ENCODE results near the gene CSNK1A1. TPM values are rescaled to one million over a fixed set of nuclear protein-coding genes. Genes with fewer than 3 reads are reported as not detected.
A peak's percentile ranks its signal among the peaks of the same experiment; 100 is the strongest.
"Not testable (repeated sequence)": the region's sequence is repeated elsewhere in the genome, so short reads cannot be mapped to it uniquely, and the experiment has no call there.

The CSNK1A1 gene
- polyA plus RNA-seq, 2 of the 4 experiments (the other 2 are of a cell fraction), result 123 to 218 TPM

- Histone ChIP-seq H3K4me3 (no peak overlapping the region), H3K4me2 (peak overlapping the region; percentile 40), H3K27ac (peak overlapping the region; percentile 75 to 89), H3K9me3 (no peaks in the 10 kb centered on the region), H3K4me1 (peaks cover 25% of the 10 kb centered on the region)
- WGBS (ENCODE audit: missing lambda C conversion rate), result 90% methylated on average over 7 of the region's 7 CpGs
- ChIA-PET POLR2A (interaction anchor here (0.7 to 3.6 kb wide), 3 partner anchors 40 to 117 kb away, joined by 9 to 28 read pairs (median 9); partner anchors contain the start of gene CSNK1A1), CTCF (interaction anchor here (0.7 to 52.1 kb wide), 12 partner anchors 9 to 174 kb away, joined by 3 to 1709 read pairs (median 8); partner anchors contain the start of genes CSNK1A1, IL17B and PCYOX1L)
- FAIRE-seq (no peak), DNase-seq (ENCODE audit: low read depth in 1 of 2, low spot score in 1 of 2) (no peak), ATAC-seq (no peak)
- TF ChIP-seq, protein P1, sequence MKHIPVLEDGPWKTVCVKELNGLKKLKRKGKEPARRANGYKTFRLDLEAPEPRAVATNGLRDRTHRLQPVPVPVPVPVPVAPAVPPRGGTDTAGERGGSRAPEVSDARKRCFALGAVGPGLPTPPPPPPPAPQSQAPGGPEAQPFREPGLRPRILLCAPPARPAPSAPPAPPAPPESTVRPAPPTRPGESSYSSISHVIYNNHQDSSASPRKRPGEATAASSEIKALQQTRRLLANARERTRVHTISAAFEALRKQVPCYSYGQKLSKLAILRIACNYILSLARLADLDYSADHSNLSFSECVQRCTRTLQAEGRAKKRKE (CRISPR knock-in tag; IDR thresholded peaks at IDR 0.05; ENCODE audit: low read depth), result no peak
Measured at GRCh38 chr5:149445343-149445738, 105.9 kb downstream of the CSNK1A1 start.

DNA sequence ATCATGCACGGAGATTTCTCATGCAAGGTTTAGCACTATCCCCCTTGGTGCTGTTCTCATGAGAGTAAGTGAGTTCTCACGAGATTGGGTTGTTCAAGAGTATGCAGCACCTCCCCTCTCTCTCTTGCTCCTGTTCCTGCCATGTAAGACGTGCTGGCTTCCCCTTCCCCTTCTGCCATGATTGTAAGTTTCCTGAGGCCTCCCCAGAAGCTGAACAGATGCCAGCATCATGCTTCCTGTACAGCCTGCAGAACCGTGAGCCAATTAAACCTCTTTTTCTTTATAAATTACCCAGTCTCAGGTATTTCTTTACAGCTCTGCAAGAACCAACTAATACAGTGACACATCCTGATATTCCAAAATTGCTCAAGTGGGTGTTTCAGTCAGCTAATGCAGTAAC is 106.8 kb downstream of the CSNK1A1 start:
- POLR2A ChIA-PET, result interaction anchor here (0.7 to 3.6 kb wide), 2 partner anchors 106 to 118 kb away, joined by 9 to 28 read pairs; partner anchors contain the start of gene CSNK1A1
- not testable (repeated sequence) for ATAC-seq; H3K4me2 ChIP-seq; DNase-seq (ENCODE audit: low read depth in 1 of 2, low spot score in 1 of 2); H3K4me3 ChIP-seq; H3K9me3 ChIP-seq; FAIRE-seq
- peak overlapping the region in 1 of 2 experiments; percentile 83; a peak in 2 of 6 replicates for H3K27ac ChIP-seq
- CTCF ChIA-PET, result interaction anchor here (0.6 to 52.1 kb wide), 8 partner anchors 11 to 175 kb away, joined by 4 to 1709 read pairs (median 40); partner anchors contain the start of genes CSNK1A1, IL17B and PCYOX1L
- H3K4me1 ChIP-seq, result peaks cover 34% of the 10 kb centered on the region
- 91% methylated on average over 4 of the region's 4 CpGs for WGBS (ENCODE audit: missing lambda C conversion rate)

GRCh38 chr5:149443210-149443609 is 108.0 kb downstream of the CSNK1A1 start:
- ChIA-PET CTCF (interaction anchor here (0.5 to 52.1 kb wide), 31 partner anchors 10 to 178 kb away, joined by 3 to 1709 read pairs (median 8); partner anchors contain the start of genes ARHGEF37, CSNK1A1, IL17B and PCYOX1L), POLR2A (interaction anchor here (1.4 kb wide), 1 partner anchor 106 kb away, joined by 4 read pairs; no protein-coding TSS in a partner anchor)
- ATAC-seq (no peak), DNase-seq (ENCODE audit: low read depth in 1 of 2, low spot score in 1 of 2) (no peak), FAIRE-seq (no peak)
- Histone ChIP-seq H3K27ac (peak overlapping the region; percentile 56 to 83; a peak in 5 of 6 replicates), H3K9me3 (no peaks in the 10 kb centered on the region), H3K4me2 (no peak overlapping the region), H3K4me1 (peaks cover 39% of the 10 kb centered on the region), H3K4me3 (no peak overlapping the region)
- WGBS (ENCODE audit: missing lambda C conversion rate), result 78% methylated on average over 7 of the region's 7 CpGs
- TF ChIP-seq ZNF302 (CRISPR knock-in tag; IDR thresholded peaks at IDR 0.05) (no peak), HOXB13 (CRISPR knock-in tag; IDR thresholded peaks at IDR 0.05; ENCODE audit: low read depth) (no peak), MYC (IDR thresholded peaks at IDR 0.05; ENCODE audit: borderline replicate concordance, low read length) (no peak), EHMT2 (IDR thresholded peaks at IDR 0.05; ENCODE audit: low read depth) (no peak), GATA3 (IDR thresholded peaks at IDR 0.05; ENCODE audit: borderline replicate concordance) (no peak), ZSCAN20 (CRISPR knock-in tag; IDR thresholded peaks at IDR 0.05) (no peak), TFCP2L1 (CRISPR knock-in tag; IDR thresholded peaks at IDR 0.05) (no peak), RNF2 (IDR thresholded peaks at IDR 0.05; ENCODE audit: borderline replicate concordance, low read depth) (no peak), TP53 (CRISPR knock-in tag; IDR thresholded peaks at IDR 0.05) (no peak), MAX (IDR thresholded peaks at IDR 0.05) (no peak), RCOR1 (IDR thresholded peaks at IDR 0.05; ENCODE audit: low read depth, low read length) (no peak), NPAS2 (CRISPR knock-in tag; IDR thresholded peaks at IDR 0.05; ENCODE audit: borderline replicate concordance) (no peak), JUN (IDR thresholded peaks at IDR 0.05) (no peak), HOXA7 (CRISPR knock-in tag; IDR thresholded peaks at IDR 0.05) (no peak), POLR2AphosphoS2 (conservative IDR thresholded peaks at IDR 0.05; ENCODE audit: low read length) (no peak), SMC3 (IDR thresholded peaks at IDR 0.05) (no peak), ELK1 (IDR thresholded peaks at IDR 0.05; ENCODE audit: low read depth, low read length) (no peak)
- TF ChIP-seq, protein P2, sequence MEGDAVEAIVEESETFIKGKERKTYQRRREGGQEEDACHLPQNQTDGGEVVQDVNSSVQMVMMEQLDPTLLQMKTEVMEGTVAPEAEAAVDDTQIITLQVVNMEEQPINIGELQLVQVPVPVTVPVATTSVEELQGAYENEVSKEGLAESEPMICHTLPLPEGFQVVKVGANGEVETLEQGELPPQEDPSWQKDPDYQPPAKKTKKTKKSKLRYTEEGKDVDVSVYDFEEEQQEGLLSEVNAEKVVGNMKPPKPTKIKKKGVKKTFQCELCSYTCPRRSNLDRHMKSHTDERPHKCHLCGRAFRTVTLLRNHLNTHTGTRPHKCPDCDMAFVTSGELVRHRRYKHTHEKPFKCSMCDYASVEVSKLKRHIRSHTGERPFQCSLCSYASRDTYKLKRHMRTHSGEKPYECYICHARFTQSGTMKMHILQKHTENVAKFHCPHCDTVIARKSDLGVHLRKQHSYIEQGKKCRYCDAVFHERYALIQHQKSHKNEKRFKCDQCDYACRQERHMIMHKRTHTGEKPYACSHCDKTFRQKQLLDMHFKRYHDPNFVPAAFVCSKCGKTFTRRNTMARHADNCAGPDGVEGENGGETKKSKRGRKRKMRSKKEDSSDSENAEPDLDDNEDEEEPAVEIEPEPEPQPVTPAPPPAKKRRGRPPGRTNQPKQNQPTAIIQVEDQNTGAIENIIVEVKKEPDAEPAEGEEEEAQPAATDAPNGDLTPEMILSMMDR (IDR thresholded peaks at IDR 0.05), result no peak

Measured in A549 (cell line).